IPS DF 4.7 (cell line): Measurements from ENCODE around the gene TDO2.
"Not testable (repeated sequence)": the region's sequence is repeated elsewhere in the genome, so short reads cannot be mapped to it uniquely, and the experiment has no call there.

Experiments
- DNase-seq: peaks from one replicate; pipeline ENCODE4 v3.0.0-alpha.2; 2013; ENCODE audit warnings: low spot score; ENCODE audit errors: extremely low read depth

The TDO2 gene

DNA sequence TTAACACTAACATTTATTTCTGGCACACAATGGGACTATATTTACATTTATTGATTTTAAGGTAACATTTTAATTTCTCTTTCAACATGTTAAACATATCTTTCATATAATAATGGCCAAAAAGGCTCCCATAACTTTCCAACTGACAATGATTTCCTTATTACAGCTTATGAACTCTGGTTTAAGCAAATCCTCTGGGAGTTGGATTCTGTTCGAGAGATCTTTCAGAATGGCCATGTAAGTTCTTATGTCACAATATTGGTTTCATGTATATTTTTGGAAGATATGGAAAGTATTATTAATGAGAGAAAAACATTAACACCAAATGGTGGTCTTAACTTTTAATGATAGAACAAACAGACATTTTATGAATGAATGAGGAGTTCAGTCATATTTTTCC, 4.1 kb downstream of the TDO2 start:
- no peak for DNase-seq

DNA sequence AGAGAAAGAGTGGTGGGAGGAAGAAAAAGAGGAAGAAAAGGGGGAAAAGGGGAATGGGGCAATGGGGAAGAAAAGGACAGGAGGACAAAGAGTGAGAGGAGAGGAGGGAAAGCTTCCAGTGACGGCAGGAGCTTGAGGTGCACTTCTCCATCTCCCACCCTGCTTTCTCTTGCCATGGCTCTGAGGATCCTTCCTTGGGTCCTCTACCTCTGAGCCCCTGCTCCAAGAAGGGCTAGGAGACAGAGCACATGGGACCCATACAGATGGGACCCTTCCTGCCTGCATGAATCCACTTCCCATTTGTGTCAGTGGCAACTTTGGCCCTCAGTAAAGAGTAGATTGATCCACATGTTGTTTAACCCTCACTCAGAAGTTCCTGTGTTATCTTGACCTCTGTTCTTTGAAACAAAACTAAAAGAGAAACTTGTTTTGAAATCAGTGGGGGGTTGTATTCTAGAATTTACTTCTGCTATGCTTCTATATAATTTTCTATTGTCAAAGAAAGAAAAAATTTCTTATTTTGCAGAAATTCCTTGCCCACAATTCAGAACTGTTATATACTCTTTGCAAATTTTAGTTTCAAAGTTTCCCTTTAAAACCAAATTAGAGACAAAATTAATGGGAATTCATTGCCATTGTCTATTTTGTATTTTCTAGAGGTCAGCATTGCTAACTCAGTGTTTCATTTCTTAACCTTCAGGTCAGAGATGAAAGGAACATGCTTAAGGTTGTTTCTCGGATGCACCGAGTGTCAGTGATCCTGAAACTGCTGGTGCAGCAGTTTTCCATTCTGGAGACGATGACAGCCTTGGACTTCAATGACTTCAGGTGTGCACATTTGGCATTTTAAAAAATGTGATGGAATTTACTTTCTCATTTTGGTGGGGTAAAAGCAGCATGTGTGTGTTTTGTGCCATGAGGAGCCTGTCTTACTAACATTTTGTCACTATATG, 5.0 kb downstream of the TDO2 start:
- no peak for DNase-seq

DNA sequence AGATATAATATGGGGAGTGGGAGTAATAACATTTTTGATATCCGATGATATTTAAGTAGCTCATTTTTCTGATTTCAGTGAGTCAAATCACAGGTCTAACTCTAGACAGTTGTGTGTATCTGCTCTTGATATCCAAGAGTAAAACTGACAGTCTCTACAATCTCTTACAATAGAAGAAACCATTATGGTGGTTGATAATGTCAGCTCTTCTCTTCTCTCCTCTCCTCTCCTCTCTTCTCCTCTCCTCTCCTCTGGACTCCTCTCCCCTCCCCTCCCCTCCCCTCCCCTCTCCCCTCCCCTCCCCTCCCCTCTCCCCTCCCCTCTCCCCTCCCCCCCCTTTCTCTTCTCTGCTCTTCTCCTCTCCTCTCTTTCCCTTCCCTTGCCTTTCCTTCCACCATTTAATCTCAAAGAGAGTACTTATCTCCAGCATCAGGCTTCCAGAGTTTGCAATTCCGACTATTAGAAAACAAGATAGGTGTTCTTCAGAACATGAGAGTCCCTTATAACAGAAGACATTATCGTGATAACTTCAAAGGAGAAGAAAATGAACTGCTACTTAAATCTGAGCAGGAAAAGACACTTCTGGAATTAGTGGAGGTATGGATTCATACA, 6.2 kb downstream of the TDO2 start:
- DNase-seq = no peak

DNA sequence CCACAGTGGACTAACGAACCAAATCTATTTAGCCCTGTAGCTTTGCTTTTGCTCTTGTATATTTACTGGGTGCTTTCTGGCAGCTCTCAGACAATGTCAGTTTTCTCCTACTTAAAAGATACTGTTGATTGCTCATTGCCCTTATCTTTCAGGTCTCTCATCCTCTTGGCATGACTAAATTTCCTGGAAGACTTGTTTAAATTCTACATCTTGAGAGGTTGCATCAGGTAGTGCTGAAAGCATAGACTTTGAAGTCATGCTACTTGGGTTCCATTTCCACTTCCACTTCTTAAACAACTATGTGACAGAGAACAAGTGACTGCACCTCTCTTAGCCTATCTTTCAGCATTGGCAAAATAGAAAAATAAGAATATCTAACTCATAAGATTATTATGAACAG, 8.4 kb downstream of the TDO2 start:
- no peak for DNase-seq

DNA sequence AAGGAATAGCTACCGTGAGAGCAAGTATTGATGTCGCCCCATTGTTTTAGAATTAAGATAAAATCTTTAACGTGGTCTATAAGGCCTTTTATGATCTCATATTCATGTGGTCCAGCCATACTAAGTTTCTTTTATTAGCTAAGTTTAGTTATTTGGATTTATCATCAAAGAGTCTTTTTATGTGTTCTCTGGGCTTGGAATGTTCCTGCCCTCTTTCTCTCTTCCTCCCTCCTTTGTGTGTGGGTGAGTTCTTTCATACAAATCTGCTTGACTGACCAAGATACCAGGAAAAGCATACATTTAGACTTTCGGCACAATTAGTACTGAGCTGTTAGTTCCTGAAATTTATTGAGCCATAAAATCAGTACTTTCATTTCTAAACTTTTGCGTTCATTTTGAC, 11.3 kb downstream of the TDO2 start:
- DNase-seq = no peak

DNA sequence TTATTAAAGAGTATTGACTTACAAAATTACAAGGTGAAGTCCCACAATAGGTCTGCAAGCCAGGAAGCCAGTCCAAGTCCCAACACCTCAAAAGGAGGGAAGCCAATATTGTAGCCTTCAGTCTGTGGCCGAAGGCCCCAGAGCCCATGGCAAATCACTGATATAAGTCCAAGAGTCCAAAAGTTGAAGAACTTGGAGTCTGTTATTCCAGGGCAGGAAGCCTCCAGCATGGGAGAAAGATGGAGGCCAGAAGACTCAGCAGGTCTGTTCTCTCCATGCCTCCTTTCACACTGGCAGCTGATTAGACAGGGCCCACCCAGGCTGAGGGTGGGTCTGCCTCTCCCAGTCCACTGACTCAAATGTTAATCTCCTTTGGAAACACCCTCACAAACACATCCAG, 18.1 kb downstream of the TDO2 start:
- DNase-seq = no peak

DNA sequence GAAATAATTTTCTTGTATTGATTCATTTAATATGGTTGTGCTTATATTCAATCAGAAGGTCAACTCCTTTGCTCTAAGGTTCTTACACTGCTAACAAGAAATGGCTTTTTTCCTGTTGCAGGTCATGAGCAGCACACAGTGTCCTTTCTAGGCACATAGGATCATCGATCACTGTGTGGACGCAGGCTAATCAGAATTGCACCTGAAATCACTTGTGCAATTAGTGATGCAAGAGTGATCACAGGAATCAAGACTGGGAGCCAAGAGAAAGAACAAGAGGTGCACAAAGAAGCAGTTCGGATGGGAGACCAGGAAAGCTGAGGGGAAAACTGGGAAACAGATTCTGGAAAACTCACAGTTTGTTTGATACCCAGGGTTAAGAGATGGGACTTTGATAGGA, 21.1 kb downstream of the TDO2 start:
- no peak for DNase-seq

DNA sequence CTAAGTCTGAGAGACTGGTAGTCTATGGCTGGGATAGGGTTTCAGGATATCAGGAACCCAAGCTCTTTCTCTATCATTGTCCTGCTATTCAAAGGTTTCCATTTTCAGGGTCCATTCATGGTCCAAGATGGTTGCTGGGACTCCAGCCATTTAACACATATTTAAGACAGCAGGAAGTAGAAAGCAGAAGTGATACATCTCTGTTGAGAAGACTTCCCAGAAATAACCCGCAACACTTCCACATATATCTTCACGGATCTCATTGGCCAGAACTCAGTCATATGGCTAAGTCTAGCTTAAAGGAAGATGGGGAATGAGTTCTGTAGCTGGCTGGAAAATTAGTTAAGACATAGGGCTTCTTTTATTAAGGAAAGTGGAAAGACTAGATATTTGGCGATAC, 26.3 kb downstream of the TDO2 start:
- DNase-seq = no peak

DNA sequence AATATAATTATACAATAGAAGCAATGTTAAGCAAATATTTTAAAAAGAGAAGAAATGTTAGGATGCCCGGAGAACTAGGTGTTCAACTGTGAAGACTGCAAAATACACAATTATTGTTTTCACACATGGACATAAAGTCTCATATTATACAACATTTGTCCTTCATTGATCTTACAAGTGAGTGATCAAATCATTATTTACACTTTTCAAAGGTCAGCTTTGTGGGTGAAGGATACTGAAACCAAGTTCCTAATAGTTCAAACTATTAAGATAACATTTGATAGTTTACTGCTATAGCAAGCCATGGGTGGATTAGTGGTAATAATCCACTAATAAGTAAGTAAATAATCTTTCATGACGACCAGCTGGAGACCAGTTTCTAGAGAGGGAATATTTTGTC, 26.8 kb downstream of the TDO2 start:
- no peak for DNase-seq

DNA sequence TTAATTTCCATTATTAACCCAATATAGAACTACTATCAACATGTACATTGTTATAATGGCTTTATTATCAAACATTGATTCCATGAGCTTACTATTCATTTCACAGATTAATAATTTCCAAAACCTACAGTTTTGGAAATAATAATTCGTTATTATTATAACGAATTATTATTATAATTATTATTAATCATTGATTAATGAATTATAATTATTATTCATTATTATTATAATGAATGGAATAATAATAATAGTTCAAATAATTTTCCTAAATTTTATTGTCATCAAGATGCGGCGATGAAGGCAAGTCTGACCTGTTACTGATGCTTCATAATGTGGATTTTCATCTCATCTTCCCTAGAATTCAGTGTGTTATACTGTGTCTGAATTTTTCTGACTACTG, 28.1 kb downstream of the TDO2 start:
- DNase-seq = no peak

DNA sequence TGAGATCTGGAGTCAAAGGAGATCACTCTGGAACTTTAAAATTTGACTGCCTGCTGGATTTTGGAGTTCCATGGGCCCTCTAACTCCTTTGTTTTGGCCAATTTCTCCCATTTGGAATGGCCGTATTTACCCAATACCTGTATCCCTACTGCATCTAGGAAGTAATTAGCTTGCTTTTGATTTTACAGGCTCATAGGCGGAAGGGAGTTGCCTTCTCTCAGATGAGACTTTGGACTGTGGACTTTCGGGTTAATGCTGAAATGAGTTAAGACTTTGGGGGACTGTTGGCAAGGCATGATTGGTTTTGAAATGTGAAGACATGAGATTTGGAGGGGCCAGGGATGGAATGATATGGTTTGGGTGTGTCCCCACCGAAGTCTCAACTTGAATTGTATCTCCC, 31.1 kb downstream of the TDO2 start:
- not testable (repeated sequence) for DNase-seq

DNA sequence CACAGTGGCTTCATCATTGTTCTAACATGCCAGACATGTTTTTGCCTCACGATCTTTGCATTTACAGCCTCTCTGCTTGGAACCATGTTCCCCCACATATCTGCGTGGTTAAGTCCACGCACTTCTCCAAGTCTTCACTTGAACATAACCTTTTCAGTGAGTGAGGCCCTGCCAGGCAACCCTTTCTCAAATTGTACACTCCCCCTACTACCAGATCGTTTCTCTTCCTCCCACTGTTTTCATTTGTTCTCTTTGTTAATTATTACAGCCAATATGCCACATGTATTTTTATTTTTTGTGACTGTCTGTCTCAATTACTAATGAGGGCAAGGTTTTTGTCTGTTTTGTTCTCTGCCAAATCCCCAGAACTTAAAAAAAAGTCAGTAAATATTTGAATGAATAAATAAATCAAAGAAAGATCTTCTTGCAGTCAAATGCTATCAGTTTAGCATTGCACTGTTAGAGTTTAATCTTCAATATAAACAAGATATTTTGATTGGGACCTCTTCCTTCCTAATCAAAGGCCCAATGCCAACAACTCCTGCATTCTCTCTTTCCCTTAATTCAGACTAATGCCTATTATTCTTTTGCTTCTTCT, 32.0 kb downstream of the TDO2 start:
- no peak for DNase-seq

DNA sequence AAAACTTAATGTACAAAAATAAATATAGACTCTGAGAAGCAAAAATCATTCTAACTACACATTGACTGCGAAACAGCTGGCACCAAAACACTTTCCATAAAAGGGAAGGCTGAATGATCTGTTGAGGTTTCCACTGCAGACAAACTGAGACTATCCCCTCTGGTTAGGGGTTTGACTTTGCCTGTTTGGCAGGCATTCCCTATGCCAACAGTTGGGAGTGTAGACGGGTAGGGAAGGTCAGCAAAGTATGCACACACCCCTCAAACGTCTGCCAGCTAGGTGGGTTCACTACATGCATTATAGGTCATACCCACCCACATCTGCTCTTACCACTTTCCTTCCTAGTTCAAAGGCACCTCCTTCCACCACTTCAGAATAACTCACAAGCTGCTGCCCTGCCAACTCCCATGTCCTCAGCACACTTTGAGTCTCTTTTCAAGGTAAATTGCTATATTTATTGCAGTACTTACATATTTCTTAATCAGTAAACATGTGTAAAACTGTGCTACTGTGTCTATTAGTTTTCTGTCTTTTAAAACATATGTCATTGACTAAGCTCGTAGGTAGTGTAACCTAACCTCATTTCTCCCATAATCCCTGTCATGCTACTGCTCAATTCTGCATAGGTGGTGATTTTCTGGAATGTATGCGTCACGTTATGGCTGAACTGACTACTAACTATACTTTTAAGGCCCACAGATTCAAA, 37.7 kb downstream of the TDO2 start:
- DNase-seq = no peak

DNA sequence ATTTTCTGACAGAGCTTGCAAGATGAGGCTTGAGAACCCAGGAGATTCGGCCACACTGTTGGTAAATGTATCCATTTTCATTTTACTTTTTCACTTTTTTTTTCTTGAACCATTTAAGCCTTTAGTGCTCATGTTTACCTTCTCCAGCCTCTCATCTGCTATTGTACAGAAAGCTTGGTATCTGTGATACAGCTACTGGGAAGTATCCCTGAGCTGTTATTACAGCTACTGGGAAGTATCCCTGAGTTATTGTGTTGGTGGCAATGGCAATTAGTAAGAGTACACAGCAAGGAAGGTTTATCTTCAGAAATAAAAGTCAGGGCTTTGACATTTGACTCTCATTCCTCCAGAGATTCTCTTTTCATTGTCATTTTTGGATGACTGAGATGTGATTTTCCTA, 38.3 kb downstream of the TDO2 start:
- no peak for DNase-seq

DNA sequence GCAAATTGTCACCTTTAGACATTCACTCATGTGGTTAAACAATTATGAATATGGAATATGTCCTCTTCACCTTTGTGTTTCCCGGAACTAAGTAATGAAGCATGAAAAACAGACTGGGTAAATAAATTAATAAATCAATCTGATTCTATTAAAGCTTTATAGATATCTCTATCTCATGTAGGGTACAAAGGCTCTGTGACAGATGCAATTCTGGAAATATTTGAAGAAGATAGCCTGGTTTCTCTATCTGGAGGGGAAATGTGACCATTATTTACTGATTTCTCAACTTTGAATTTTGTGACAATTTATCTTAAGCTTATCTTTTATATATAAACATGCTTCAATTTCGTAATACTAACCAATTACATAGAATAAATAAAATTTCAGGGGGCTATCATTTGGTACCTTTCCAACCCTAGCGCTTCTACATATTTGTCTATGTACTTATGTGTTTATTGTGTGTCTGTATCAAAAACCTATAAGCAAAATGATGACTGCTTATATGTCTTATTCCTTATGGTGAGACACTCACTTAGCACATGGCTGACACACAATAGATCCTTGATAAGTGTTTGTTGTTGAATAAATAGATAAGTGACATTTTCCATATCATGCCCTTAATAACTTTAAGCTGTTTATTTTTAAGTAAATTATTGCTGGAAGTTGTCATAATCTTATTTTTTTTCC, 40.3 kb downstream of the TDO2 start:
- no peak for DNase-seq

DNA sequence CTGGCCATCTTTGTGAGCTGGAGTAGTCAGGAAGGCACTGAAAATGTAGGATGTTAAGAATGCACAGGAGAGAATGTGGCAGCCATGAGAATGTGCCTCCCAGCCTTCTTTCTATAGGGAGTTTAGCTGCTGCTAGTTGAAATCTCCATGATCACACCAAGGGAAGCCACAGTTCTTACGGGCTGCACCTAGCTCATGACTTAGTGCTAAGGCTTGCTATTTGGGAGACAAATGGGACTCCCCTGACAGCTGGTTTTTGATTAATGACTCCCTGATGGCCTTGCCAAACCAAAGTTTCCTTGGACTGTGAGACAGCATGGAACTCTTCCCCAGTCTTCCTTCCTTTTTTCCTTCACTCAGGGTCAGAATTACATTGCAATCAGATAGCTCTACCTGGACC, 41.0 kb downstream of the TDO2 start:
- no peak for DNase-seq

DNA sequence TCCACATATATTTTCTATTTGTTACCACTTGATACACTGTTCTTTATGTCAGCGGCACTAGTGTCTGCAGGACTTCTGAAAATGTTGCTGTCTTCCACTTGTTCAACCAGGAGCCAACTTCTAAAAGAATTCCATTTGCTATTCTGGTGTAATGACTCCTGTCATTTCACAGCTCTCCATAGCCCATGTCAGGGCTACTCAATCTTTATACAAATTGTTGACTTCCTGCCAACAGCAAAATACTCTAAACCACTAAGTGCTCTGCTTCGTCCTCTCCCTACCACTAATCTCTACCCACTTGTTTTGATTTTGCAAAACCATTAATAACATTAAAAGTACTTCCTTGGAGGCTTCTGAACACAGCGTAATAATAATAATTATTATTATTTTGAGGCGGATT, 43.0 kb downstream of the TDO2 start:
- DNase-seq = no peak

DNA sequence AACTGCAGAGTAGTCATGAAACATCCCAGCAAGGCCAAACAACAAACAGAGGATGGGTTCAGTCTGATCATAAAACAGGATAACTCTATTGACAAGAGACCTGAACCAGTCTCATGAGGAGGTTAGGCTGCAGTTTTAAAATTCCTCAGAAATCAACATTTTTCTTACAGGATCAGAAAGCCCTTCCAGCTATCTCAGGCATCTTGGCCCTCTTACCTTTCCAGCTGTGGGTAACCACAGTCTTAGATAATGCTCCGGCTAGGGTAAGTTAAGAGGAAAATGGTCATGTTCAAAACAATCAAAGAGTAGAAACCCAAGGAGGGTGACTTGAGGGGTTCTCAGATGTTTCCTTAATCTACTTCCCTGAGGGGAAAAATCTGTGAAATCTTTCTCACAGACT, 45.0 kb downstream of the TDO2 start:
- no peak for DNase-seq

DNA sequence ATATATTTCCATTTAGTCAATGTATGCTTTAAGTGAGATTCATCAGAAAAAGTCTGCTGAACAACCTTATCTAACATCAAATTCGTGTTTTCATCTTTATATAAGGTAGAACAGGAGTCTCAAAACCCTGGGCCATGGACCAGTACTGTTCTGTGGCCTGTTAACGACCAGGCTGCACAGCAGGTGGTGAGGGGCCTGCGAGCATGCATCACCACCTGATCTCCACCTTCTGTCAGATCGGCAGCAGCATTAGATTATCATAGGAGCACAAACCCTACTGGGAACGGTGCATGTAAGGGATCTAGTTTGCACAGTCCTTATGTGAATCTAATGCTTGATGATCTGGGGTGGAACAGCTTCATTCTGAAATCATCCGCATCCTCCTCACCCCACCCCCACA, 47.0 kb downstream of the TDO2 start:
- DNase-seq = no peak

DNA sequence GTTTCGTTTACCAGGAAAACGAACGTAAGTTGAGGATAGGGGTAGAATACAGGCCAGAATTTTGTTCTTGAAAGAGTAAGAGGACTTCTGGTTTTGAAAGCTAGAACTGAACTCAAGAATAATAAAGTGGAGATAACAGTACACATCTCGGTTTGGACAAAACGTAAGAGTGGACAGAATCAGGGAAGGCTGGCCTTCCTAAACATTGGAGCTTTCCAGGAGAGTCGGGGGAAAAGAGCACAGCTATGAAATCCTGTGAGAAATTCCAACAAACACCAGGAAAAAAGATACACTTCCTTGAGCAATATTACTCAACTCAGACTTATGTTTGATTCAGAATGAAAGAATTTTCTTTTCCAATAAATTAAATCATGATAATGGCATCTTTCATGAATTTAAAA, 49.0 kb downstream of the TDO2 start:
- DNase-seq = no peak
